ENCODE results near the gene MTA3.

DNA sequence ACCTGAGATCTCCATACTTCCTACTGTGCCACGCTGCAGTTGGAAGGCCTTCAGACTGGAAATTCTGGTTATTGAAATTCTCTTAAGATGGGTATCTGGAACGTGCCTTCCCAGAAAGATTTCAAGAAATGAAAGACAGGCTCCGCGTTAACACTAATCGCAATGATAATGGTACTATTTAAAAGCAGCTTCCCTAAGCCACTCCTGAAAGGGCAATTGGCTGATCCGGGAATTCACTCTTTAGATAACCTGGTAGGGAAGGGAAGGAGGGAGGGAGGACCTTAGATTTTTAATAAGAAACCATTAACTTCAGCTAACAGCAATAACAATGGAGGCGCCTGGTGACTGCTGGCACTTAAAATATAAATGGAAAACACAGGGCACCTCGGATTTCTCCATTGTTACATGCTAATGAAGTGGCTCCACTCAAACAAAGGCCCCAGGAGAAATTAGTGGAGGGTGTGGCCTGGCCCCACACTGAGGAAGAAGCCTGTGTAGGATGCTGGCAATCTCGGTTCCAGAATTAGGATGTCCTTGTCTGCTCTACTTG is 22.5 kb upstream of the MTA3 start:
- TF ChIP-seq POLR2AphosphoS5 (IDR thresholded peaks at IDR 0.05; ENCODE audit: low read depth, low read length): no peak
- TF ChIP-seq POLR2A (IDR thresholded peaks at IDR 0.05; ENCODE audit: low read depth, low read length): no peak
